HG02885 (cell line): ENCODE data around the gene NKAIN4.
"Not testable (repeated sequence)": the region's sequence is repeated elsewhere in the genome, so short reads cannot be mapped to it uniquely, and the experiment has no call there.

Source experiments
- ATAC-seq: cut with Tn5 transposase; IDR thresholded peaks from one replicate; pipeline ENCODE4 v1.9.1; 2021; ENCODE audit warnings: mild to moderate bottlenecking; ENCODE audit not compliant: unreplicated experiment, poor library complexity

The NKAIN4 gene

DNA sequence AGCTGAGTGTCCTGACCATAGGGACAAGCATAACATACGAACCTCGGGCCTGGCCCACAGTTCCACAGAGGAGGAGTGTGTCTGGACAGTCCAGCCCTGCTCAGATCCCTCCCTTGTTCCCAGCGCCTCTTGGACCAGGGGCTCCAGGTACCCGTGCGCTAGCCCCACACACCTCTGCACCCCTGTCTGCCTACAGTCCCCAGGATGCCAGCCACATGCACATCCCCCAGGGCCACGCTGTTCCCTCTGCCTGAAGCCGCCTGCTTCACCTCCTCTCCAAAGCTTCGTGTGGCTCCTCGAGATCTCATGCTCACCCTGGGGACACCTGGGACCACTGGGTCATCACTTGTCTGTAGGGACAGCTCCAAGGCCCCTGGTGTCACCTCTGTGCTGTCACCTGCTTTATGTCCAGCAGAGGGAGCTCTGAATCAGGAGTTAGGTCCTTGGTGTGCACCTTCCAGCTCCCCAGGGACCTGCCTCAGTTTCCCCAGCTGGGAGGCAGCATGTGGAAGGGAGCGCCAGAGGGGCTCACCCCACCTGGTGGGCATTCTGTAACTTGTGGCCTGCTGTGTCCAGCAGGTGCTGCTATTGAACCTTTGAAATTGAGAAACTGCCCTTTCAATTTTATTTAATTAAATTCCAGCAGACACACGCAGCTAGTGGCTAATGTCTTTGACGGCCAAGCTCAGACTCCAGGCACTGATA is 31.0 kb downstream of the NKAIN4 start:
- ATAC-seq = no peak

DNA sequence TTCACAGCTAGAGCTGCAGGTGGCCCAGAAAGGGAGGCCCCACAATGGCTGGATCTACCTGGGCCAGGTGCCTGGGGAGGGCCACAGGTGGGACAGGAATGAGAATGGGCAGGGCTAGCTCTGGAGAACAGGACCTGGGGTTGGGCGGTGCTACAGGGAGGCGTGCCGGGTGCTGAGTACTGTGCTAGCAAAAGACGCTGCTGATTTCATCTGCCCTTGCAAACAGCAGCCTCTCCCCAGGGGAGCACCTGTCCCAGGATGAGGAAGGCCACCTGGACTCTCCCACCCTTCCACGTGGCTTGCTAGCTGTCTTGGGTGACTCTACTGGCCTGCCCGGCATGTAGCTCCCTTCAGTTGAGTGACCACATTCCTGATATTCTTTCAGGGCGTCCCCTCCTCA is 31.7 kb downstream of the NKAIN4 start:
- no peak for ATAC-seq

DNA sequence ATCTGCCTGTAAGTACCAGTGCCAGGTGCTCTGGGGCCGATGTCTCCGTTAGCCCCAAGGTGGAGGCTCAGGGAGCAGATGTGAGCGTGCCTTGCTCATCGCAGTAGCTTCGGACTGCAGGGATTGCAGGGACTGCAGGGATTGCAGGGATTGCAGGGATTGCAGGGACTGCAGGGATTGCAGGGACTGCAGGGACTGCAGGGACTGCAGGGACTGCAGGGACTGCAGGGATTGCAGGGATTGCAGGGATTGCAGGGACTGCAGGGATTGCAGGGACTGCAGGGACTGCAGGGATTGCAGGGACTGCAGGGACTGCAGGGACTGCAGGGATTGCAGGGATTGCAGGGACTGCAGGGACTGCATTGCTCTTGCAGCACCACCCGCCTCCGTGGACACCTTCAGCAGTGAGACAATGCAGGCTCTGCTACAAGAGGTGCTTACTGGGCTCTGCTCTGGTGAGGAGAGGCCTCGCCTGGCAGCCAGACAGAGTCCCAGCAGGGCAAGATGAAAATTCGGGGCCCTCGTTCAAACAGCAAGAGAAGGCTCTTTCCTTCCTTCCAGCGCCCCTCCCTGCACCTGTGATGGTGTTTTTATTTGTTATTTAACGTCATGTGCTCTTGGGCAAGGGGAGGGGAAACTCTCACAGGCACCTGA is 32.7 kb downstream of the NKAIN4 start:
- not testable (repeated sequence) for ATAC-seq

GRCh38 chr20:63220696-63221399 is 33.4 kb downstream of the NKAIN4 start:
- no peak for ATAC-seq

GRCh38 chr20:63219866-63220521 is 34.3 kb downstream of the NKAIN4 start:
- ATAC-seq = no peak

DNA sequence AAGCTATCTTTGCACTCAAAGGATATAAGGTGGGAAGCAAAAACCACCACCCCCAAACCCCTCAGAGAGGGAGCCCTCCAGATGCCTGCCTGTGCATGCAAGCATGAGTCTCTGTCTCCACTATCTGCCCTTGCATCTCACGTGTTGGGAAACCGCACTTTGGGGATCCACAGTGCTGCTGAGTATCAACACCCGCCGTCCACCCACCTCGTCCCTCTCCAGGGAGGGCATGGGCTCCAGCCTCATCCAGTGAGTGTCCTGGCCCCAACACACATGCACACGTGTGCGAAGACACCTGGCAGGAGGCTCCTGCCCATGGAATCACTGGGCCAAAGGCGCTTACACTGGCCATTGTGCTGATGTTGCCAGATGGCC is 34.8 kb downstream of the NKAIN4 start:
- no peak for ATAC-seq

- ATAC-seq = no peak
Observed at GRCh38 chr20:63218701-63219446, 35.4 kb downstream of the NKAIN4 start.

- ATAC-seq = no peak
Observed at GRCh38 chr20:63217706-63218105, 36.6 kb downstream of the NKAIN4 start.

DNA sequence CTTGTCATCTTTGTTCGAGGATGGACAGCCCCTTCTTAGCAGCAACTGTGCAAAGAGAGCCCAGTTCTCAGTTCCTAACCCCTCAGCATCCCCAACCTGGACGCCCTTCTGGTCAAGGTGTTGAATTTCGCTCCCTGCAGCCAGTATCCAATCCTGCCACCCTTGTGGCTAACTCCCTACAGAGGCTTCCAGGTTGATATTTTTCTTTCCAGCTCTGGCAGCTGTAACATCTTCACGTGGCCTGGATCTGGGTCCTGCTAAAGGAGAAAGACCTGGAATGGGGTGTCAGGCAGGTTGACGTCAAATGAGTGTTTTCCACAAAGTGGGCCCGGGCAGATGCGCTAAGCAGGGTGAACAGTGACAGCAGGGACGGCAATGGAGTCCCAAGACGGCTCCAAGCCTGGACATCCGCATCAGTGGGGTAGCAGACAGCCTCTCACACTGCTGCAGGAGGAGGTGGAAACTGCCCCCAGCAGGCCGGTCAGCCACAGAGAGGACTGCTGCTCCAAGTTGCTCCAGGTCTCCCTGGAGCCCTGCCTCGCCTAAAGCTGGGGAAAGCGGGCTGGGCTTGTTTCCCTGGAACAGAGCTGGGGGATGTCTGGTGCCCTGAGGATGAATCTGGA is 37.3 kb downstream of the NKAIN4 start:
- no peak for ATAC-seq

DNA sequence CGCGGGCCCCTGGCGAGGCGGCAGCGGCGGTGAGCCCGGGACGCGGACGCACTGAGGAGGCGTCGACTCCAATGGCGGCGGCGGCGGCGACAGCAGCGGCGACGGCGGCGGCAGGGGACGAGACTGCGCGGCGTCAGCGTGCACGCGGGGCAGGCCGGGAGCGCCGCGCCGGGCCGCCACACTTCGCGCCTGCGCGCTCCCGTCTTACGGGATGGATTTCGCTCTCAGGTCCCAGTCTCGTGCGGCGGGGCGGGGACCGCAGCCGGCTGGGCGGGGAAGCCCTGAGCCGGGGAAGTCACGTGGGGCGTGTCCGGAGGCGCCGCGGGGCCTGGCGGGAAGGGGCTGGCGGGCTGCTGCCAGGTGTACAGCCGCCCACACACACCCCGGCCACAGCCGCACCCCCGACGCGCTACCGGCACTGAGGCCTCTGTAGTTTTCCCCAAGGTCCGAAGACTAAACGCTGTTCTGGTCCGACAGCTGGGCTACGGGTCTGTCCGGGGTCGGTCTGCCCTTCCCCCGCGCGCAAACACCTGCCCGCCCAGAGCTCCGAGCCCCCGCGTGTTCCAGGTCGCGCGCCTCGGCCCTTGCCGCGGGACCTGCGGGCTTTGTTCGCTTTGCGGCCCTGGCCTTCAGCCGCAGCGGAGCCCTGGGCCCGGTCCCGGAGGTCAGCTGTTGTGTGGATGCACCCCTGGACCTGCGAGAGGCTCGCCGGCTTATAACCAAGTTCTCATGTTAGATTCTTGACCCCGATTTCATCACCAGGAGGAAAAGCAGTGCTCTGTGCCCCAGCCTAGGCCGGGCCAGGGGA is 38.0 kb downstream of the NKAIN4 start, which contains the start of gene YTHDF1:
TSS of gene YTHDF1 (minus strand) at position 91 of the 808 bp plus-strand sequence. CDS start 239 bp downstream, outside the sequence.
- ATAC-seq = peak; percentile 82

DNA sequence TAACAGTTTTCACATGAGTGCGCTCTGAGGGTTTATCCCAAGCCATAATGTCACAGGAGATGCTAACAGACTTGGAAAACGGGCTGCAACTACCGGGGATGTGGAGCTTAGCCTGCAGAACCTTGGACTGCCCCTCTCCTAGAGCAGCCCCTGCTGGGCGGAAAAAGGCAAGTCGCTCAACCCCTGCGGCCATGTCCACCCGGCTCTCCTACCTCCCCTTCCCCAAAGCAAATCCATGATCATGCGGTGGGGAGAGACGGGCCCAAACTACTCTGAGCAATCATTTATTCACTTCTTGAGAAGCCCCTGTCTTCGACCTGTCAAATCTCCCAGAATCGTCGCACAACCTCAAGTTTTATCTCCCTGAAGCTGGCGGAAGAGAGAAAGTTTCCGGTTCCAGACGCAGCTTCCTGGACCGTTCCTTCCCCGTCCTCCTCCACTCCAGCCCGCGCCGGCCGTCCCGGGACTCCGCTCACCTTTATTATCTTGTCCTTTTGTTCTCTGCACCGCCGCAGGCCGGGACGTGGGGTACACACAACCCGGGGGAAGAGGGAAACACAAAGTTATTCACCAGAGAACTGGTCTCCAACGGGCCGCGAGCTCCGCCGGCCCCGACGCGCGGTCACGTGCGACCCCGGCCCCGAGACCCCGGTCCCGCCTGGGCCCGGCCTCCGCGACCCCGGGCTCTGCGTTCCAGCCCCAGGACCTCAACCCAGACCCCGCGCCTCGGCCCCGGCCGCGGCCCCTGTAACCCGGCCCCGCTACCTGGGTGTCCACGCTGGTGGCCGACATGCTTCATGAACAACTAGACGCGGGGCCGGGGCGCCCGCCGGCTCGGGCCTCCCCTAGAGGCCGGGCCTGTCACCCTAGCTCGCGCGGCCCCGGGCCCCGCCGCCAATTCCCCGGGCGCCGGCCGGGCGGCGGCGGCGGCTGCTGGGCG is 38.9 kb downstream of the NKAIN4 start:
- peak; percentile 23 for ATAC-seq

- ATAC-seq = no peak
Observed at GRCh38 chr20:63214514-63214913, 39.7 kb downstream of the NKAIN4 start.

GRCh38 chr20:63212792-63213191 is 41.5 kb downstream of the NKAIN4 start:
- ATAC-seq = no peak

DNA sequence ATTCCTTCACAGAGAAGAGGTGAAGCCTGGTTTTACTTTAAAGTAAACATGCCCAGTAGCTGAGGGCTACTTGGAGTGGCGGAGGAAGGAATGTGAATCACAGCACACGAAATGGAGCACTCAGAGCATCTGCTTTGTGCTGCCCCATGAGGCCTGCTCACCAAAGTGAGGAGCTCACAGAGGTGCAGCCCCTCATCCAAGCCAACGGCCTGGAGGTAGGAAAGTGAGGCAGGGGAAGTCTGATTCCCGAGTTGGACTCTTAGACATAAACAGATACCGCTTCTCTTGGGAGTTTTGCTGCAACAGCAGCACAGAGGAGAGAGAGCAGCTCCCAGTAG is 41.9 kb downstream of the NKAIN4 start:
- no peak for ATAC-seq

DNA sequence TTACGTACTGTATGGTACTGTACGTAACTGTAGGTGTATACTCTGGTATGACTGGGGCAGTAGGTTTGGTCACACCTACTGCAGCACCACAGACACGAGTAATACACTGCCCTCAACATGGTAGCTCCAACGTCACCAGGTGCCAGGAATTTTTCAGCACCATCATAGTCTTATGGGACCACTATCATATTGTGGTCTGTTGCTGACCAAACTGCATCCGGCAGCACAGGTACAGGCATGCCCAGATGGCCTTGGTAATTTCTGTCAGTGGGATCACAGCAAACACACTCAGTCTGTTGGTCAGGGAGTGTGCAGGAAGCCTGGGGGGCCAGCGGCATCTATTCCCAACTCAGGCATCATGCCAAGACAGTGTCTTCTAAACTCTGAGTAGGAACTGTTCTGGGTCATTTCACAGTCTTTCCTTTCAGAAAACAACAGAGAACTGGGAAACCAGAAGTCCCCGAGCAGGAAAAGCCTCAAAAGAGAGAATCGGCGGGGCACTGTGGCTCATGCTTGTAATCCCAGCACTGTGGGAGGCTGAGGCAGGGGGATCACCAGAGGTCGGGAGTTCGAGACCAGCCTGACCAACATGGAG is 44.2 kb downstream of the NKAIN4 start:
- no peak for ATAC-seq

GRCh38 chr20:63208346-63208909 is 45.8 kb downstream of the NKAIN4 start:
- ATAC-seq = no peak

DNA sequence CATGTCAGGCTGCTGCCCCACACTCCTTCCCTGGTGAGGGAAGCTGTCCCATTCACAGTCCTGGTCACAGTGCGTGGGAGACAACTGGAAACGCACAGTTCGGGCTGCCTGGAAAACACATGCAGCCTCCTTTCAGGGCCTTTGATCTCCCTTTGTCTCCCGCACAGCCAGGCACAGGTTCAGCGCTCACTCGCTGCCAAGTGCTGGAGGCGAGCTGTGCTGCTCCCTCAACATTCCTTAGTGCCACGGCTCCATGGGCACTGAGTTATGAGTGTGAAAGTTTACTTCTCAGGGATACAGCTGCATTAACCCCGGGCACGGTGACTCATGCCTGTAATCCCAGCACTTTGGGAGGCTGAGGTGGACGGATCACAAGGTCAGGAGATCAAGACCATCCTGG is 47.4 kb downstream of the NKAIN4 start:
- ATAC-seq = no peak
